UCSD-AML1 (cell line): ENCODE measurements around the gene KDELR3.

Source experiments
- DNase-seq: peaks from one replicate; lab custom pipeline; 2025; ENCODE audit not compliant: unreplicated experiment; lab: John Stamatoyannopoulos, UW

Gene KDELR3

DNA sequence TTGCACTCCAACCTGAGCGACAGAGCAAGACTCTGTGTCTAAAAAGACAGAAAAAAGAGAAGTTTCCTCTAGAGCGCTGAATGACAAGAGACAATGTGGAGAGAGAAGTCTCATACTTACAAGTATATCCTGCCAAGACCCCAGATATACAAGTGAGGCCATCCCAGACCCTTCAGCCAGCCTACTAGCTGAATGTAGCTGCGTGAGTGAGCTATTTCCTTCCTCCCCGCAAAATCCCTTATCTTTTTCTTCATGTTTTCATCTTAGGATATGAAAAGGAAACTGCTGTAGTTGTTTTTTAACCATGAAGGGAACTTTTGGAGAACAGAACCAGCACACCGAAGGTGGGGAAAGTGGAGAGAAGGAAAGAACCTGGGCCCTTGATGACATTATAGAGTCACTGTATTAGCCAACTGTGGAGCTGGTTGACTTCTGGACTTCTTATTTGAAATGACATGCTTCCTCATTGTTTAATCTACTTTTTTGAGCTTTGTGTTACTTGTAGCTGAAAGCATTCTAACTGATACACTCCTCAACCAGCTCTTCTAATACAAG lies 42.6 kb downstream of the KDELR3 start:
- no peak for DNase-seq

GRCh38 chr22:38513063-38513462 lies 45.2 kb downstream of the KDELR3 start:
- DNase-seq = peak; percentile 42

DNA sequence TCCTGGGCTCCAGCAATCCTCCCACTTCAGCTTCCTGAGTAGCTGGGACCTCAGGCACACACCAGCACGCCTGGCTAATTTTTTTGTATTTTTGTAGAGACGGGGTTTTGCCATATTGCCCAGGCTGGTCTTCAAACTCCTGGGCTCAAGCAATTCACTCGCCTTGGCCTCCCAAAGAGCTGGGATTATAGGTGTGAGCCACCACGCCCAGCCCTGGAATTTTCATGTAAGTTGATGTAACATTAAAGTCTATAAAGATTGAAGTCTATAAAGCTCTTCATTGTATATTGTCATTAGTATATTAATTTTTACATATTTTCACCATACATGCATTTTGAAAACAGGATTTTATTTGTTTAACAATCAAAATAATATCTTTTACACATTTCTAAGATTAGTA lies 50.7 kb downstream of the KDELR3 start:
- DNase-seq = no peak

DNA sequence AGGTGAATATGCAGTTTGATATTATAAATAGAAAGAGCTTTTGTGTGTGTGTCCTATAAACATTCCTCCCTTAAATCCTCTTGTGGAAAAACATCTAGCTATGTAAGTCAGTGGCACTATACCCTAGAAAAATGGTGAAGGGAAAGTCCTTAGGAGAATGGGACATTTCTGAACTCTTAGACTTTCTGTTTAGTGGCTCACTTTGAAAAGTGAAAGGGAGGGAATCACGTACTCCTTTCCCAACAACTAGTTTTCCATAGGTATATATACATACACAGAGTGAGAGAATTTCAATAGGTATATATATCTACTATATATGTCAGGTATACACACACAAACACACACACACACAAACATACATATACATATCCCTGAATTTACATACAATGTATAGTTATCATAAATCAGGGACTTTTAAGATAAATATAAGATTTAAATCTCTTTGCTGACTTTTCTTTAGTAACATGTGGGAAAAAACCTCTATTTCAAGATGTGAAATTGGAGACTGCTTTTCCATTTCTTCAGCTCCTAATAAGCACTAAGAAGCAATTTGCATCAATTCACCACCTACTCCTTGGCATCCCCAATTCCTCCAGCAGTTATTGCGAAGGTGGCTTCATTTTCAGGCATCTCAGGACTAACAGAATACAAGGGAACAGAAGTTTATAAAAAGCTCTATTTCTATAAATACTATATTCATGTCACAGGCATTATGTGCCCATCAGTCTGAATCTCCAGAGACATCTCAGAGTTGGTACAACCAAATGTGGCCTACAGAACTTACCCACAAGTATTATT lies 51.8 kb downstream of the KDELR3 start:
- no peak for DNase-seq

GRCh38 chr22:38523029-38523428 lies 55.1 kb downstream of the KDELR3 start:
- DNase-seq = no peak

GRCh38 chr22:38523479-38523878 lies 55.6 kb downstream of the KDELR3 start:
- no peak for DNase-seq

GRCh38 chr22:38524429-38524828 lies 56.5 kb downstream of the KDELR3 start:
- DNase-seq = no peak

GRCh38 chr22:38531251-38531938 lies 63.5 kb downstream of the KDELR3 start:
- DNase-seq = no peak
